Caki2 (cell line): ENCODE measurements around the gene ERBIN. TPM values are rescaled to one million over a fixed set of nuclear protein-coding genes. Genes with fewer than 3 reads are reported as not detected.
A peak's percentile ranks its signal among the peaks of the same experiment; 100 is the strongest.
"Not testable (repeated sequence)": the region's sequence is repeated elsewhere in the genome, so short reads cannot be mapped to it uniquely, and the experiment has no call there.

Experiments
- DNase-seq: peaks from one replicate; pipeline ENCODE4 v3.0.0-alpha.2; 2015; ENCODE audit warnings: low read depth
- in situ Hi-C: cut with HindIII; loops from 2 replicates; pipeline ENCODE4 v1.10.0; 2016; ENCODE audit warnings: low sequenced_read_pairs, low pct_unique_long_range_greater_than_20kb, mixed read lengths
- total RNA-seq: library from RNA; depleted of rRNA; stranded (reverse); fragments of >200 nt; shearing (Covaris generic); gene quantifications from 2 replicates; pipeline ENCODE4 v1.2.3, GENCODE V29; 2014; ENCODE audit warnings: low replicate concordance

The ERBIN gene
- total RNA-seq, 1 experiment from 2014 or later: 24.2 TPM

- in situ Hi-C loops: no loop called here
- no peak for DNase-seq
Measured at GRCh38 chr5:65912311-65912710, 14.1 kb upstream of the ERBIN start.

GRCh38 chr5:65913519-65913918, 12.9 kb upstream of the ERBIN start:
- in situ Hi-C loops: no loop called here
- no peak for DNase-seq

GRCh38 chr5:65914641-65915196, 11.7 kb upstream of the ERBIN start:
- peak; percentile 21 for DNase-seq
- in situ Hi-C loops: no loop called here

DNA sequence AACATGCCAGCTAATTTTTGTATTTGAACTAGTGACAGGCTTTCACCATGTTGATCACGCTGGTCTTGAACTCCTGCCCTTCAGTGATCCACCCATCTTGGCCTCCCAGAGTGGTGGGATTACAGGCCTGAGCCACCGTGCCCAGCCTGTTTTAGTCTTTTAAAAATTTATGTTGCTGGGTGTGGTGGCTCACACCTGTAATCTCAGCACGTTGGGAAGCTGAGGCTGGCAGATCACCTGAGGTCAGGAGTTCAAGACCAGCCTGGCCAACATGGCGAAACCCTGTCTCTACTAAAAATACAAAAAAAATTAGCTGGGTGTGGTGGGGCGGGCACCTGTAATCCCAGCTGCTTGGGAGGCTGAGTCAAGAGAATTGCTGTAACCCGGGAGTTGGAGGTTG, 10.7 kb upstream of the ERBIN start:
- in situ Hi-C loops, DNase-seq: not testable (repeated sequence)

- DNase-seq: no peak
- in situ Hi-C loops: no loop called here
Measured at GRCh38 chr5:65916066-65916465, 10.3 kb upstream of the ERBIN start.

DNA sequence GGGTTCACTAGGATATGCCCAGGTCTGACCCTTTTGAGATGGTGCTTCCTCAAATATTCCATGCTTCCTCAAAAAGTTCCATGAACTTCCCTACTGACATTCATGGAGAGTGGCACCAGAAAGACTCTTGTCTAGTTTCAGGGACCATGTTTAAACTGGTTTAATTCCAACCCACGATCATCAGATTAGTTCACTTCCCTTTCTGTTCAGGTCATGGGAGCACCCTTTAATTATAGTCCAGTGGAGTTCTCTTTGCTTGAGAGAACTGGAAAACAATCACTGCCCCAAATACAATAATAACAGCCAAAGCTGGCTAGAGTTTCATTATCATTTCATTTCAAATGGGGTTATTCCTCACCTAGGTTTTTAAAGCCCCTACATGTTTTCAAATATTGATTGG, 9.7 kb upstream of the ERBIN start:
- in situ Hi-C loops: no loop called here
- DNase-seq: no peak

DNA sequence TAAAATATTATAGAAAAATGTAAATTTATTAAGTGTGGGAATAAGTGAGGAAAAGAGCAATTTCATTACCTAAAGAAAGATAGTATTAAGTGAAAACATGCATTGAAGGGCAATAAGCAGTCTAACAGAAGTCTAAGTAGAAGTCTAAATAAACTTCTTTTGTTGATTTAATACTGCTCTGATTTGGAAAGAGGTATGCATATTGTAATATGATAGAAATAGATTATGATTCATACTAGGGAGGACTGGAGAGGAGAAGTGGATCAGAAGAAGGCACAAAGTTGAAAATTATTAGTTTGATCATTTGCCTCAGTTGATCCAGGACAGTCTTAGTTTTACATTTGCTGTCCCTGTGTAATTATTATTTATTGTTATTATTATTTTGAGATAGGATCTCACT, 6.6 kb upstream of the ERBIN start:
- DNase-seq: no peak
- in situ Hi-C loops: no loop called here

GRCh38 chr5:65923339-65923738, 3.0 kb upstream of the ERBIN start:
- DNase-seq: no peak
- in situ Hi-C loops: no loop called here

GRCh38 chr5:65924366-65925043, 1.9 kb upstream of the ERBIN start:
- peak; percentile 64 for DNase-seq
- in situ Hi-C loops: no loop called here

GRCh38 chr5:65925044-65925600, 1.3 kb upstream of the ERBIN start:
- in situ Hi-C loops: no loop called here
- peak; percentile 69 for DNase-seq

GRCh38 chr5:65925601-65926275, 637 bp upstream of the ERBIN start:
- peak; percentile 92 for DNase-seq
- in situ Hi-C loops: no loop called here

DNA sequence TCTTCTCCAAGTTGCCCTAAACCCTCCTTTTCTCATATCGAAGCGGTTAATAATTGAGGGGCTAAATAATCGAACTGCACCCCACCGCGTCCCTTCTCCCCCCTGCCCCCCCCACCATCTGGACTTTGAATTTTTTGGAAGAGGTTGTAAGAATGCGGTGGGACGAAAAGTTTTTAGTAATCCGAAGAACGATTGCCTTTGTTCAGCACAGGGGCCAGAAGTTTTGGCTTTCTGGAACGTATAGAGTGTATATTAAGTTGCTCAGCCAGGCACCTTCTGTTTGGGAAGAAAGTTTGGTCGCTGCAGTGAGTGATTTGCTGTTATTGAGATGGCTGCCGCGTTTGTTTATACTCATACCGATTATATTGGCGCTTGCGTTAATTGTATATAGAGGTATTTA, 518 bp downstream of the ERBIN start:
- in situ Hi-C loops: no loop called here
- DNase-seq: peak; percentile 22

GRCh38 chr5:65927503-65928321, 1.3 kb downstream of the ERBIN start:
- in situ Hi-C loops: no loop called here
- peak; percentile 49 for DNase-seq

DNA sequence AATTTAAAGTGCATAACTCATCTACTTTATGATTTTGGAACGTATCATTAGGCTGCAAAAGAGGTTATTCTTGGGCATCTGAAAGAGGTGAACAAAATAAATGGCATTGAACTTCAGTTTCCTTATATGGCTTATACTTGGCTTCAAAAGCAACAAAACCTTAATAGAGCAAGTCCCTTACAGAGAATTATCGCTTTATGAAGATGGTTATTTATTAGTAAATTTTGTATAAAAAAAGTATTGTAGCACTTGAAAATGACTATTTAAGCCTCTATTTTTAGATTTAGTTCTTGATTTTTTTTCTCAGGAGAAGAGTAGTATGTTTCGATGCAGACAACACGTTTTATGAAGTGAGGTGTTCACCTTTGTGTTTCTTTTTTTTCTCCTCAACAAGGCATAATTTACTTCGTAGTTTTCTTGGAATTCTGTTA, 2.0 kb downstream of the ERBIN start:
- no peak for DNase-seq
- in situ Hi-C loops: no loop called here

- in situ Hi-C loops: no loop called here
Measured at GRCh38 chr5:65928860-65929259, 2.5 kb downstream of the ERBIN start.

DNA sequence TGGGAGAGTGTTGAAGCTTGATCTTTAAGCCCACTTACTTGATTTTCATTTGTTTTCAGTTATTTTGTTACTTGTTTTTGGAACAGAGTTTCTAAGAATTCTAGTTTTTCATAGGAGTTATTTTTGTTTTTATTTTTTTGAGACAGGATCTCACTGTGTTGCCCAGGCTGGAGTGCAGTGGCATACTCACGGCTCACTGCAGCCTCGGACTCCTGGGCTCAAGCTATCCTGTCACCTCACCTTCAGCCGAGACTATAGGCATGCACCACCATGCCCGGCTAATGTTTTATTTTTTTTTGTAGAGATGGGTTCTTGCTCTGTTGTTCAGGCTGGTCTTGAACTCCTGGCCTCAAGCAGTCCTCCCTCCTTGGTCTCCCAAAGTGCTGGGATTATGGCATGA, 6.3 kb downstream of the ERBIN start:
- in situ Hi-C loops: no loop called here
- DNase-seq: no peak

More at GRCh38 chr5:65928860-65929259, 2.5 kb downstream of the ERBIN start:
- no peak for DNase-seq

GRCh38 chr5:65933295-65933694, 6.9 kb downstream of the ERBIN start:
- no peak for DNase-seq
- in situ Hi-C loops: no loop called here

GRCh38 chr5:65938256-65938655, 11.9 kb downstream of the ERBIN start:
- in situ Hi-C loops: no loop called here
- no peak for DNase-seq

- in situ Hi-C loops: no loop called here
- no peak for DNase-seq
Measured at GRCh38 chr5:65943771-65944170, 17.4 kb downstream of the ERBIN start.
